Adipose tissue (tissue), 3 donors: ENCODE results near the gene SMIM14. TPM values are rescaled to one million over a fixed set of nuclear protein-coding genes. Genes with fewer than 3 reads are reported as not detected.
"Not testable (repeated sequence)": the region's sequence is repeated elsewhere in the genome, so short reads cannot be mapped to it uniquely, and the experiment has no call there.

Experiments used
- H3K27ac ChIP-seq: one replicate; pipeline ENCODE4 v1.5.1; 2013; ENCODE audit warnings: low read depth, low read length
- WGBS, 3 donors: extraction: QIAGEN DNeasy Blood & Tissue Kit; methylation state at CpG; one replicate each; pipeline ENCODE4 v1.1.7; 2013; 5-methylcytosine and 5-hydroxymethylcytosine counted together
- polyA plus RNA-seq, 3 donors: library from polyadenylated mRNA; stranded (reverse); fragments of 200-250 nt; gene quantifications; one replicate each; pipeline ENCODE4 v1.2.3, GENCODE V29; 2013
- donor health status: healthy with polysubstance abuse.
- donor health status: Bipolar disorder and iron deficiency.
- donor health status: healthy.

SMIM14 gene
- polyA plus RNA-seq, 3 donors = 15.7 to 47.2 (median 25.3) TPM

DNA sequence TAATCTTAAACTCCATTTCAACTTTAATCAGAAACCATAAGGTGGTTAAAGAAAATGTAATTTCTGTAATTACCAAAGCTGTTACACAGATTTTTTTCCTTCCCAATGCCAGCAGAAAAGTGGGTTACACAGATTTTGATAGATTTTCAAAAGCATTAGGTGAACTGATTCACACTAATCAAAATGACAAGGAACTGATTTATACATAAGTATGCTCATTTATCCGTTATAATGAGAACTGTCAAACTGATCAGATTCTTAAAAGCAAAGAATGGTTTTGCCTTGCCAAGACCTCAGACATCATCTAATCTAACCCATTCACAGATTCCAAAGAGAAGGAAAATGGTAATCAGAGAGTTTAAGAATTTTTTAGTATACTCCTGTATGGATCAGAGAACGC, 116.6 kb downstream of the SMIM14 start:
- WGBS, 3 donors = 30 to 88% (median 80%) methylated on average over 2 of the region's 2 CpGs

DNA sequence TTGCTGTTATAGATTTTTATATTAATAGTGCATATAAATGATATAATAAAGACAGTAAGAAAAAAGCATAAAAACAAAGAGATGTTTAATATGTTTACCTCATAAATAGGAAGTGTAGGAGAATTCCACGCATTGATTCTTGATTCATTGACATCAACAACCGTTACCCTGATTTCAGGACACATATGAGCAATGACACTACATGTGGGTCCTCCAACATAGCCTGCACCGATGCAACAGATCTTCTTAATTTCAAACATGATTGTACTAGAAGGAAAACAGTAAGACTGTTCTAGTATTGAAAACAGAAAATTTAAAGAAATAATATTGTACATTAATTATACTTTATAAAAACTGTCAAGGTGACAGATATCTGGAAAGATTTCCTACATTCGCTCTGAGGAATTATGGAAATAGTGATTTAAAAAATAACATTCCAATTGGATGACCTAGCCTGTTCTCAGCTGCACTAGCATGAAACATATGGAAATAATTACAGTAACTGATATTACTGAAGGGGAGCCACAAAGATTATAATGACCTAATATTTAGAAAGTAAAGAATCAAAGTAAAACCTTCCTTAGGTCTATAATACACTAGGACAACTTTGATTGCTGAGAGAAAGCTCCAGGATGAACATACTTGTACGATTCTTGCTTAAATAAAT, 117.3 kb downstream of the SMIM14 start:
- H3K27ac ChIP-seq = no peak overlapping the region

More for the DNA sequence above, 116.6 kb downstream of the SMIM14 start:
- no peak overlapping the region for H3K27ac ChIP-seq

DNA sequence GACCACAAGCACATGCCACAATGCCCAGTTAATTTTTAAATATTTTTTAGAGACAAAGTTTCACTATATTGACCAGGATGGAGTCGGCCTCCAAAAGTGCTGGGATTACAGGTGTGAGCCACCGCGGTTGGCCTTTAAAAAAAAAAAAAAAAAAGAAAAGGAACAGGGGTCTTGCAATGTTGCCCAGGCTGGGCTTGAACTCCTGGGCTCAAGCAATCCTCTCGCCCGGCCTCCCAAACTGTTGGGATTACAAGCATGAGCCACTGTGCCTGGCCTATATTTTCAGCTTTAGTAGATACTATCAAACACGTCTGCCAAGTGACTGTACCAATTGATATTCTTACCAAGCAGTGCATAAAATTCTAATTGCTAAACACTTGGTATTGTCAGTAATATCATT, 120.2 kb downstream of the SMIM14 start:
- H3K27ac ChIP-seq = no peak overlapping the region
- WGBS, 3 donors = 85 to 97% (median 90%) methylated on average over 6 of the region's 6 CpGs

More for the DNA sequence above, 117.3 kb downstream of the SMIM14 start:
- 32 to 68% (median 64%) methylated on average over 5 of the region's 5 CpGs for WGBS, 3 donors

DNA sequence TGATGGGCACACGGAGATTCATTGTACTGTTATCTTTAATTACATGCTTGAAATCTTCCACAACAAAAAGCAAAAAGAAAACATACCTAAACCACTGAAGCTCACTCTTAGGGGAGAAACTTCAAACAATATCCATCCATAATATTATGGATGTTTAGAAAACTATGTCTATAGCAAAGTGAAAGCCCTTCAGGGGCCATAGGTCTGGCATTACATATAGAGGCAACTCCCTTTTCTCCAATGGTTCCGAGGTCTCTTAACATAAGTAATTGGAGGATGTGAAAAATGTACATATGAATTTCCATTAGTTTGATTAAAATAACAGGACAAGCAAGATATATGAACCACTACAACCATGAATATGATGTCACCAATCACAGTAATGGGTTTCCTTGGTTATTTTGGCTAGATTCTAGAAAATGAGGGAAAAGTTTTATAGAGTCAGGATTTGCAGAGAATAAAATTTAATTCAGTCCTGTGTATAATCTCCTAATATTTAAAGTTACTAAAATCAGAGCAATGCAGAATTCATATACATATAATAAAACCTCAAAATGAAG, 122.2 kb downstream of the SMIM14 start:
- no peak overlapping the region for H3K27ac ChIP-seq
- WGBS, 3 donors = 87 to 95% (median 93%) methylated on average over 2 of the region's 2 CpGs

DNA sequence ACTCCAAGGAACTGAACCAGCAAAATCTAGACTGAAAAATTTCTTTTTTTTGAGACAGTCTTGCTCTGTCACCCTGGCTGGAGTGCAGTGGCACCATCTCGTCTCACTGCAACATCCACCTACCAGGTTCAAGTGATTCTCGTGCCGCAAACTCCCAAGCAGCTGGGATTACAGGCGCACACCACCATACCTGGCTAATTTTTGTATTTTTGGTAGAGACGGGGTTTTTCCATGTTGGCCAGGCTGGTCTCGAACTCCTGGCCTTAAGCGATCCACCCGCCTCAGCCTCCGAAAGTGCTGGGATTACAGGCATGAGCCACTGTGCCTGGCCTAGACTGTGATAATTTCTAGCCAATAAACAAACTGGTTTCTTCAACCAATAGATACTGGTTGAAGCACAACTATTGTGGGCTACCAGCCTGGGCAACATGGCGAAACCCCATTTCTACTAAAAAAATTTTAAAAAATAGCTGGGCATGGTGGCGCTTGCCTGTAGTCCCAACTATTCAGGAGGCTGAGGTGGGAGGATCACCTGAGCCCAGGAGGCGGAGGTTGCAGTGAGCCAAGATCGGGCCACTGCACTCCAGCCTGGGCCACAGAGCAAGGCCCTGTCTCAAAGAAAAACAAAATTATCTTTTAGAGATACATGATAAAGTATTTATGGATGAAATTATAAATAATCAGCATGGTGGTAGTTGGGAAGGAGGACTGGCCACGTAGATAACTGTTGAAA, 122.8 kb downstream of the SMIM14 start:
- not testable (repeated sequence) for H3K27ac ChIP-seq
- 91 to 98% (median 97%) methylated on average over 14 of the region's 14 CpGs for whole genome bisulfite sequencing, 3 donors

DNA sequence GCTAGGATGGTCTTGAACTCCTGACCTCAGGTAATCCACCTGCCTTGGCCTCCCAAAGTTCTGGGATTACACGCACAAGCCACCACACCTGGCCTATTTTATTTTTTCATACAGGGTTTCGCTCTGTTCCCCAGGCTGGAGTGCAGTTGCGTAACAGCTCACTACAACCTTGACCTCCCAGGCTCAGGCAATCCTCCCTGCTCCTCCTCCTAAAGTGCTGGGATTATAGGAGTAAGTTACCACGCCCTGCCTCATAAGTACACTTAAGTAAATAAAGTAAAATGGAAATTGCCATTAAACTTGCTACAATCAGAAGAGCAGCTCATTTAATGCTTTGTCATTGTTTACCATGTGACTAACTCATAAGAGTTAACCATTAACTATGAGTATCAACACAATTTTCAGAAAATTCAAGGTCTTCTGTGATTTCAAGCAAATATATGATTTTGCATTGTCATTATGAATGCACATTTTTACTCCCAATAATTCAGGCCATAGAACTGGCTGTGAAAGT, 123.7 kb downstream of the SMIM14 start:
- WGBS, 3 donors = 41 to 79% (median 76%) methylated on average over 4 of the region's 4 CpGs
- H3K27ac ChIP-seq = no peak overlapping the region

DNA sequence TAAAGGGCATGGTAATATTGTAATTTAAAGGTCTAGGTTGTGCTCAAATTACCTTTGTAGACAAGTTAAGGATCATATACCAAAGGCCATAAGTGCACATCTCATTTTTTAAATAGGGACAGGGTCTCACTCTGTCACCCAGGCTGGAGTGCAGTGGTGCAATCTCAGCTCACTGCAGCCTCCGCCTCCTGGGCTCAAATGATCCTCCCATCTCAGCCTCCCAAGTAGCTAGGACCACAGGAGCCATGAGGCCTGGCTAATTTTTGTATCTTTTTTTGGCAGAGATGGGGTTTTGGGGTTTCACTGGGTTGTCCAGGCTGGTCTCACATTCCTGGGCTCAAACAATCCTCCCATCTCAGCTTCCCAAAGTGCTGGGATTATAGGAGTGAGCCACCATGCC, 124.4 kb downstream of the SMIM14 start:
- 96 to 100% (median 98%) methylated on average over 1 of the region's 1 CpG for WGBS, 3 donors
- not testable (repeated sequence) for H3K27ac ChIP-seq

DNA sequence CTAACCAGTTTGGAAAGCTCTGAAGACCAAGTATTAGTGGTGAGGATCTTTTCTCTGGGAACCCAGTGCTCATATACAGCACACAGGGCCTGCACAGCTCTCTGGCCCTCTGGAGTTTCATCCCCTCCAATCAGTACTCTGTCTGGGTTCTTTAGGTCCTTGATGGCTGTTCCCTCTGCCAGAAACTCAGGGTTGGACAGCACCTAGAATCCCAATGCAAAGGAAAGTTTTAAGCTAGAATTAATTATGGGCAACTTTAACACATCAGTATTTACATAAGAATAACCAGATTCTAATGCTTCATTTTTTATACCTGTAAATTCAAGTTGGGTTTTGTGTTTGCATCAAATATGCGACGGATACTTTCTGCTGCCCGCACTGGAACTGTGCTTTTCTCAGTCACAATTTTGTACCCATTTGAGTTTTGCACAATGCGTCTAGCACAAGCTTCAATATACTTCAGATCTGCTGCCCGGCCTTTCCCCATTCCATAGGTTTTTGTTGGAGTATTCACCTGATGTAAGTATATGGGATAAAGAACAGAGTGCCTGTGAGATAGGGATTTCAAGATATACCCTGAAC, 128.2 kb downstream of the SMIM14 start:
- H3K27ac ChIP-seq = no peak overlapping the region
- 92 to 98% (median 98%) methylated on average over 5 of the region's 5 CpGs for WGBS, 3 donors

DNA sequence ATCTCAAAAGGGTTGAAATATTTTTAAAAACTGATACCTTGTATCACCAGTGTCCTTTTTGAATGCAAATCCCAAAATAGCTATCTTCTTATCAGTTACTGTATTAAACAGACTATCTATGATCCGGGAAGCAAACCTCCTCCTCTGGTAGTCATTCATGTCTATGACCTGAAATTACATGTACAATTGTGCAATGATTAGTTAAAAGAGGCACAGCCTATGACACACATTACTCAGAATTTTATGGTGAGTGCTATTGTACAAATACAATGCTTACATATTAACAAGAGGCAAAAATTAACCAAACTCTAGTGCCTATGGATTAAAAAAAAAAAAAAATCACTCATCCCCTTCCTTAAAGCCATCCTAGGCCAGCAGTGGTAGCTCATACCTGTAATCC, 133.1 kb downstream of the SMIM14 start:
- 48 to 84% (median 69%) methylated on average over 1 of the region's 1 CpG for WGBS, 3 donors

DNA sequence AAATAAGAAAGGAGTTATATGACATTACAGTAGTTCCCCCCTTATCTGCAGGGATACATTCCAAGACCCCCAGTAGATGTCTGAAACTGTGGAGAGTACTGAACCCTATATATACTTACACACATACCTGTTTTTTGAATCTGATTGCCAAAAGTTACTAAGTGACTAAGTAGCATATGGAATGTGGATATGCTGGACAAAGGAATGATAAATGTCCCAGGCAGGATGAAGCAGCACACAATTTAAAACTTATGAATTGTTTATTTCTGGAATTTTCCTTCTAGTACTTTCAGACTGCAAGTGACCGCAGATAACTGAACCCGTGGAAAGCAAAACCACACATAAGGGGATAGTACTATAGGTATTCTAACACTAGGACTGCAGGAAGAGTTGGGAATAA, 134.1 kb downstream of the SMIM14 start:
- H3K27ac ChIP-seq = no peak overlapping the region
- 87 to 96% (median 95%) methylated on average over 2 of the region's 2 CpGs for WGBS, 3 donors

More for the DNA sequence above, 133.1 kb downstream of the SMIM14 start:
- H3K27ac ChIP-seq = no peak overlapping the region

DNA sequence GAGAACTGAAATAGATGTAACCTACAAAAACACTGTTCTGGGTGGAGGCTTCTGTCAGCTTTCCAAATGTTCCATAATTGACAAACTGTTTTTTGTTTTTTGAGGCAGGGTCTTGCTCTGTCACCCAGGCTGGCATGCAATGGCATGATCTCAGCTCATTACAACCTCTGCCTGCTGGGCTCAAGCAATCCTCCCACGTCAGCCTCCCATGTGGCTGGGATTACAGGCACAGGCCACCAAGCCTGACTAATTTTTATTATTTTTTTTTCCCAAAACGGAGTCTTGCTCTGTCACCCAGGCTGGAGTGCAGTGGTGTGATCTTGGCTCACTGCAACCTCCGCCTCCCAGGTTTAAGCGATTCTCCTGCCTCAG, 136.0 kb downstream of the SMIM14 start:
- not testable (repeated sequence) for H3K27ac ChIP-seq
- WGBS, 3 donors = 82 to 87% (median 86%) methylated on average over 4 of the region's 4 CpGs

DNA sequence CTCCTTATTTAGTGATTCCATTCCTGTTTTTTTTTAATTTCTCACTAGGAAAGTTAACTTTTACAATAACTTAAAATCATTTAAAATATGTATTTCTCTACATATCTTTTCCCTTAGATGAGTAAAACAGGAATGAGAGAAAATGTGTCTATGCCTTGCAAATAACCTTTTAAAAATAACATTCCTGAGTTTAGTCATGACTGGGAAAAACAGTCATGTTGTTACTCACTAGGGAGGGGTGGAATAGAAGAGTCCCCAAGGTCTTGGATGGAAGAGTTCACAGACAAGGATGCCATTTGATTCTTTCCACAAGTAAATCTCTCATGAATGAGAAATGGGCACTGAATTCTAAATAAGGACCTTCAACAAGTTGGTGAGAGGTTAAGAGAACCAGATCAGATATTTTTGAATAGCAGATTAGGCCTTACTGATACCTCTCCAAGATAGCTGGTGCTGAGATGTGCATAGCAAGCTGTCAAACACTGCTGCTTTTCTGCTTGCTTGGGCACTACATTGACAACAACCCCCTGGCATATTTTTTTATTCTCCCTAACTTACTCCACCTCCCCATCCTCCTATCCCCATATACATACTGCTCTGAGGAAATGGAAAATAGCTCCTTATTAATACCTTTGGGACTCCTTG, 136.5 kb downstream of the SMIM14 start:
- H3K27ac ChIP-seq = peak overlapping the region; percentile 72

DNA sequence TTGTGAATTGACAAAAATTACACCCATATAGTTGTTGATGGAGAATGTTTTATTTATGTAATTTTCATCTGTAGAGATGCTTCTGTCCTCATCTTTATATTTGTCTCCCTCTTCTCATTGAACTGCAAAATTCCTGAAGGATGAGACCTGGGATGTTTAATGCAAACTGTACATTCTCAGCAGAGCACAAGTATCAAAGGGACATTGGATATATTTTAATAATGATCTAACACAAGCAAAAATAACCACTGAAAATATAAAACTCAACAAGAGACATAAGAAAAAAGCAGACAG, 140.0 kb downstream of the SMIM14 start:
- no peak overlapping the region for H3K27ac ChIP-seq

DNA sequence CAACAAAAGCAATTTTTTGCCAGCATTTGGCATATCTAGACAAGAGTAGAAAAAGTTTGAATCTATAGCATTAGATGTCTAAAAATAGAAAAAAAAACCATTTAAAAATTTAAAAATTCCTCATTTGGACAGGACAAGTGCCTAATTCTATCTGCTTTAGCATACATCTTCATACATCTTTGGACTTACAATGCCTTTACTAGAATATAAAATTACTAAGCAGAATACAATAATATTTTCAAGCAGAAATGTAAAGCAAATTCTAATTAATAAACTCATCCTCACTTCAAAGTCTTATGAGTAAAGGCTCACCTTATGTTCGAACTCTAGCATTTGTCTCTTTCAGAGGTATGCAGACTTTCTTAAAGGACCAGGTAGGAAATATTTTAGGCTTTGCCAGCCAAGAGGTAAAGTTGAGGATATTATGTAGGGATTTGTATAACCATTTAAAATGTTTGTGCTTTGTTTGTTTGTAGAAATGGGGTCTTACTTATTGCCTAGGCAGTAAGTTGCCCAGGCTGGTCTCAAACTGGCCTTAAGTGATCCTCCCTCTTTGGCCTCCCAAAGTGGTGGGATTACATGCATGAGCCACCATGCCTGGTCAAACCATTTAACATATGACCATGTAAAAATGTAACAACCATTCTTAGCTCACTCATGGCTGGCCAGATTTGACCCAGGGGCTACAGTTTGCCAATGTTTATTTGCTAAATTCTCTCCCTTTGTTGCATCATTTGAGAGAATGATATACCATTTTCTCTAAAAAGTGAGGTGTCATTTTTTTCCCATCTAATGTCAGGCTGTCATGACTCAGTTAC, 140.5 kb downstream of the SMIM14 start:
- H3K27ac ChIP-seq = no peak overlapping the region
- 91 to 93% (median 92%) methylated on average over 1 of the region's 1 CpG for WGBS, 3 donors

Other genes with a start within 250 kb of the SMIM14 start
- 10 to 100 TPM in 1 of 3 donors, 1 to 10 TPM in 2; 3.9 to 23.6 (median 7.8) TPM for gene KLB, start 231.9 kb downstream of the SMIM14 start, polyA plus RNA-seq
- gene RPL9, start 179.9 kb downstream of the SMIM14 start, polyA plus RNA-seq = 1,000 to 10,000 TPM; 1,530 to 3,846 (median 2,121) TPM
- 10 to 100 TPM; 13.8 to 20.4 (median 14.1) TPM for gene LIAS, start 179.8 kb downstream of the SMIM14 start, polyA plus RNA-seq
- gene UGDH, start 111.4 kb downstream of the SMIM14 start, polyA plus RNA-seq = 10 to 100 TPM; 21.9 to 40.8 (median 34.6) TPM
- gene UBE2K, start 59.3 kb upstream of the SMIM14 start, polyA plus RNA-seq = 10 to 100 TPM; 14.0 to 39.7 (median 26.2) TPM